ENCODE results near the gene FAM221B.

FAM221B gene

DNA sequence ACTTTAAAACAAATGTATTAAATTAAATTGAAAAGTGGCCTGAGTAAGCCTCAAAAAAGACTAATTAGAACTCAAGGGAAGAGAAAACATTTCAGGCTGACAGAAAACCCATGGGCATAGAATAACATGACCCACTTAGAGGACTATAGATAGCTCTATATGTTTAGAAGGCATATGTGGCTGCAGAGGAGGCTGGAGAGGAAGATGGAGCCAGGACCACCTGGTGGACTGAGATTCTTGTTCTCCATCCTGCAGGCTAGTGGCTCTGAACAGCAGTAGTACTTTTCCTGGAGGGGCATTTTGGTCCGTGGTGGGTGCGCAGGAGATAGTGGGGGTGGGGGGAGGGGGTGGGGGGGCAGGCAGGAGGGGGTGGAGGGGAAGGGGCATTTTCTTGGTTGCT lies 47.5 kb downstream of the FAM221B start:
- Histone ChIP-seq H3K4ac (ENCODE audit: low read depth, low read length) (no peak overlapping the region), H4K5ac (ENCODE audit: low read length) (no peak overlapping the region), H3K79me1 (ENCODE audit: low read length) (no peaks in the 10 kb centered on the region), H3K4me1 (ENCODE audit: control insufficient read depth, low read depth, low read length) (no peaks in the 10 kb centered on the region), H3K79me2 (ENCODE audit: control insufficient read depth, insufficient read depth, low read length) (no peaks in the 10 kb centered on the region), H2BK15ac (replicated peaks; ENCODE audit: low read depth) (no peak overlapping the region), H3K23ac (ENCODE audit: low read length) (no peak overlapping the region), H3K36me3 (ENCODE audit: control insufficient read depth, insufficient read depth, low read length) (no peaks in the 10 kb centered on the region), H3K27me3 (ENCODE audit: insufficient read depth, low read length, poor library complexity) (no peaks in the 10 kb centered on the region), H2BK5ac (ENCODE audit: low read length) (no peak overlapping the region), H3K27ac (ENCODE audit: low read depth, low read length) (no peak overlapping the region), H2BK120ac (ENCODE audit: low read depth, low read length) (no peak overlapping the region), H3K18ac (ENCODE audit: low read length) (no peak overlapping the region), H2AK5ac (ENCODE audit: low read length) (no peak overlapping the region), H3K56ac (ENCODE audit: low read length) (no peak overlapping the region), H3K9ac (ENCODE audit: low read length) (no peak overlapping the region), H4K8ac (ENCODE audit: low read depth, low read length) (no peak overlapping the region), H3K4me2 (ENCODE audit: low read length) (no peak overlapping the region), H3K4me3 (ENCODE audit: low read length) (no peak overlapping the region)
- DNase-seq = no peak
- no CpG with 5 or more reads among the region's 2 CpGs for WGBS (ENCODE audit: extremely low coverage, insufficient coverage, low lambda C conversion rate)

DNA sequence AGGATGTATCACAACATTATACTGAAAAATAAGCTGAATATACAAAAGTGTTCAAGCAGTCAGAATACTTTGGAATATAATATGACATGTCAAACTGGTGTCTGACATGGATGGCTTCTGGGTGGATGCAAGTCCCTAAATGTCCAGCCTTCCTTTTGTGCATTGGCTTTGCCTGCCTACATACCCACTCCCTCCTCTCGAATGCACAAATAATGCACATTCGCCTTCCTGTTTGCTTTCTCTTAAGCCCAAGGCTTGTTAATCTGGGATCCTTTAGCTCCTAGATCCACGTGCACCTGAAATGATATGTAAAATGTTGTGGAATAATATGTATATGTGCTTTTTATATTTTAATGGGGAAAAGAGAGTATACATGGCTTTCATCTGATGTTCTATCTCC lies 50.0 kb downstream of the FAM221B start:
- Histone ChIP-seq H3K4ac (ENCODE audit: low read depth, low read length) (no peak overlapping the region), H4K8ac (ENCODE audit: low read depth, low read length) (no peak overlapping the region), H3K18ac (ENCODE audit: low read length) (no peak overlapping the region), H3K4me3 (ENCODE audit: low read length) (no peak overlapping the region), H3K27ac (ENCODE audit: low read depth, low read length) (no peak overlapping the region), H3K4me1 (ENCODE audit: control insufficient read depth, low read depth, low read length) (peaks cover 3% of the 10 kb centered on the region), H3K79me1 (ENCODE audit: low read length) (no peaks in the 10 kb centered on the region), H3K23ac (ENCODE audit: low read length) (no peak overlapping the region), H3K36me3 (ENCODE audit: control insufficient read depth, insufficient read depth, low read length) (no peaks in the 10 kb centered on the region), H3K9ac (ENCODE audit: low read length) (no peak overlapping the region), H3K27me3 (ENCODE audit: insufficient read depth, low read length, poor library complexity) (no peaks in the 10 kb centered on the region), H2BK5ac (ENCODE audit: low read length) (no peak overlapping the region), H2BK120ac (ENCODE audit: low read depth, low read length) (no peak overlapping the region), H2AK5ac (ENCODE audit: low read length) (no peak overlapping the region), H4K5ac (ENCODE audit: low read length) (no peak overlapping the region), H3K4me2 (ENCODE audit: low read length) (no peak overlapping the region), H2BK15ac (replicated peaks; ENCODE audit: low read depth) (no peak overlapping the region), H3K79me2 (ENCODE audit: control insufficient read depth, insufficient read depth, low read length) (no peaks in the 10 kb centered on the region), H3K56ac (ENCODE audit: low read length) (no peak overlapping the region)
- no CpG with 5 or more reads among the region's 3 CpGs for WGBS (ENCODE audit: extremely low coverage, insufficient coverage, low lambda C conversion rate)
- DNase-seq = no peak

DNA sequence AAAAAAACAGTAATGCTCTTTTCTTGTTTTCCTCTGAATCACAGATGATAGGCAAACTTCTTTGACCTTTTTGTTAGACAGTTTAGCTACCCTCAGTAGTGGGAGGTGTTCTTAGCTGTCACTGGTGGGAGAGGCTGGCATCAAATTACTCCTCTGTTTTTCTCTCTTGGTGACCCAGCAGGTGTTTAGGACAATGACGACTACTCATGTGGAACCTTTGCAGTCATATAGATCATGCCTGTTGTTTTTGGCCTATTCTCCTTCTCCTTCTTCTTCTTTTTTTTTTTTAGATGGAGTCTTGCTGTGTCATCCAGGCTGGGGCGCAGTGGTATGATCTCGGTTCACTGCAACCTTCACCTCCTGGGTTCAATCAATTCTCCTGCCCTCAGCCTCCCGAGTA lies 52.5 kb downstream of the FAM221B start:
- H3K27me3 ChIP-seq (ENCODE audit: insufficient read depth, low read length, poor library complexity) = no peaks in the 10 kb centered on the region
- H4K5ac ChIP-seq (ENCODE audit: low read length) = no peak overlapping the region
- no peak overlapping the region for H3K4ac ChIP-seq (ENCODE audit: low read depth, low read length)
- no peak overlapping the region for H3K23ac ChIP-seq (ENCODE audit: low read length)
- H2BK15ac ChIP-seq (replicated peaks; ENCODE audit: low read depth) = no peak overlapping the region
- H3K27ac ChIP-seq (ENCODE audit: low read depth, low read length) = no peak overlapping the region
- H2BK120ac ChIP-seq (ENCODE audit: low read depth, low read length) = no peak overlapping the region
- no CpG with 5 or more reads among the region's 4 CpGs for WGBS (ENCODE audit: extremely low coverage, insufficient coverage, low lambda C conversion rate)
- DNase-seq = no peak
- no peak overlapping the region for H2AK5ac ChIP-seq (ENCODE audit: low read length)
- no peak overlapping the region for H3K18ac ChIP-seq (ENCODE audit: low read length)
- H3K9ac ChIP-seq (ENCODE audit: low read length) = no peak overlapping the region
- no peak overlapping the region for H3K4me2 ChIP-seq (ENCODE audit: low read length)
- H4K8ac ChIP-seq (ENCODE audit: low read depth, low read length) = no peak overlapping the region
- H3K56ac ChIP-seq (ENCODE audit: low read length) = no peak overlapping the region
- no peaks in the 10 kb centered on the region for H3K79me1 ChIP-seq (ENCODE audit: low read length)
- no peaks in the 10 kb centered on the region for H3K79me2 ChIP-seq (ENCODE audit: control insufficient read depth, insufficient read depth, low read length)
- H3K36me3 ChIP-seq (ENCODE audit: control insufficient read depth, insufficient read depth, low read length) = no peaks in the 10 kb centered on the region
- no peak overlapping the region for H3K4me3 ChIP-seq (ENCODE audit: low read length)
- no peak overlapping the region for H2BK5ac ChIP-seq (ENCODE audit: low read length)
- H3K4me1 ChIP-seq (ENCODE audit: control insufficient read depth, low read depth, low read length) = peaks cover 3% of the 10 kb centered on the region

DNA sequence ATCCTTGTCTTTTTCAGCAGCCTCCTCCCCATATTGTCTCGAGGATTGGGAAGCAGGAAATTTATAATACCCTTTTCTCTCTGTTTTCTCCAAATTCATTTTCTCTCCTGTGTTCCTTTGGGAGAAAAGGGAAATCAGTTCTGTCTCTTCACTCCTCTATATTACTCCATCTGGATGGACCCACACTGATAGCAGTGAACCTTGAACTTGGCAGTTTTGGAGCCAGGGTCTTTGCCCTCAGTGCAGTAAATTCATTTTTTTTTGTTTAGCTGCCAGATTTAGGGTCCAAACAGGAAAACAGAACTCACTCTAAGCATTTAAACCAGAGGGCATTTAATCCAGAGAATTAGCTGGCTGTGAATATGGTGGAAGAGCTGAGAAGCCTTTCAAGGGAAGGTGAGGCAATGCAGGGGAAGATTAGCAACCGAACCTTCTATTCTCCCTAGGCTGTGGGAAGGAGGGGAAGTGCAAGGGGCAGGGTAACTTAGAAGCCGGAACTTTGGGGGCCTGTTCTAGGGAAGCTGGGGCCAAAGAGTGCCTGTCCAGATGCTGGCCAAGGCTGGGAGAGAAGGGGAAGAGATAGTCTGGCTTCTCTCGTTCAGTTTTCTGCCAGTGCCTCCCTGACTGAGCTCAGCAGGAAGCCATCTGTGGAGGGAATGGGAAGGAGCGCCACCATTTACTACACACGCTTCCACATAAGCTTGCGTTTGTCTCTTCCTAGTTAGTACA lies 53.5 kb downstream of the FAM221B start:
- Histone ChIP-seq H3K4me3 (ENCODE audit: low read length) (no peak overlapping the region), H4K5ac (ENCODE audit: low read length) (no peak overlapping the region), H3K4me2 (ENCODE audit: low read length) (no peak overlapping the region), H3K36me3 (ENCODE audit: control insufficient read depth, insufficient read depth, low read length) (no peaks in the 10 kb centered on the region), H3K27ac (ENCODE audit: low read depth, low read length) (no peak overlapping the region), H2AK5ac (ENCODE audit: low read length) (no peak overlapping the region), H3K79me2 (ENCODE audit: control insufficient read depth, insufficient read depth, low read length) (no peaks in the 10 kb centered on the region), H3K56ac (ENCODE audit: low read length) (no peak overlapping the region), H3K27me3 (ENCODE audit: insufficient read depth, low read length, poor library complexity) (no peaks in the 10 kb centered on the region), H2BK120ac (ENCODE audit: low read depth, low read length) (no peak overlapping the region), H2BK5ac (ENCODE audit: low read length) (no peak overlapping the region), H3K18ac (ENCODE audit: low read length) (peak overlapping the region; percentile 44), H3K9ac (ENCODE audit: low read length) (no peak overlapping the region), H4K8ac (ENCODE audit: low read depth, low read length) (no peak overlapping the region), H3K23ac (ENCODE audit: low read length) (no peak overlapping the region), H3K4me1 (ENCODE audit: control insufficient read depth, low read depth, low read length) (peaks cover 3% of the 10 kb centered on the region), H2BK15ac (replicated peaks; ENCODE audit: low read depth) (no peak overlapping the region), H3K4ac (ENCODE audit: low read depth, low read length) (no peak overlapping the region), H3K79me1 (ENCODE audit: low read length) (no peaks in the 10 kb centered on the region)
- no CpG with 5 or more reads among the region's 7 CpGs for WGBS (ENCODE audit: extremely low coverage, insufficient coverage, low lambda C conversion rate)
- DNase-seq = peak; percentile 30

DNA sequence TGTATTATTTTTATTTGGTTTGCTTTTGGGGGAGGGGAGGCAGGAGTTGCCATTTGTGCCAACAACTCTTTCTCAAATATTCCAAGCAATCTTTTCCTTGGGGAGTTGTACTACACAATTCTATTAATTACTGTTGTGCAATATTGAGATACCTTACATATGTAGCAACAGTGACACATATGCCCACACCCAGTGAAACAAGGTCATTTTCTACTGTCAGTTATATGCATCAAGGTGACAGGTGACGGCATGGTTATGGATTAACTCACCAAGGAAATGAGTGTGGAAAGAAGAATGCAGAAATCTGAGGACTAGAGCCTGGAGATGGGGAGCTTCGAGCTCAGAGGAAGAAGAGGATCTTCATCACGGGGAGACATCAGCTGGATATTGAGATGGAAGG lies 56.6 kb downstream of the FAM221B start:
- Histone ChIP-seq H3K4ac (ENCODE audit: low read depth, low read length) (no peak overlapping the region), H4K5ac (ENCODE audit: low read length) (no peak overlapping the region), H3K79me1 (ENCODE audit: low read length) (no peaks in the 10 kb centered on the region), H4K8ac (ENCODE audit: low read depth, low read length) (no peak overlapping the region), H3K27me3 (ENCODE audit: insufficient read depth, low read length, poor library complexity) (no peaks in the 10 kb centered on the region), H2AK5ac (ENCODE audit: low read length) (no peak overlapping the region), H3K36me3 (ENCODE audit: control insufficient read depth, insufficient read depth, low read length) (no peaks in the 10 kb centered on the region), H3K79me2 (ENCODE audit: control insufficient read depth, insufficient read depth, low read length) (no peaks in the 10 kb centered on the region), H3K4me1 (ENCODE audit: control insufficient read depth, low read depth, low read length) (peaks cover 3% of the 10 kb centered on the region), H3K4me2 (ENCODE audit: low read length) (no peak overlapping the region), H3K27ac (ENCODE audit: low read depth, low read length) (no peak overlapping the region), H3K4me3 (ENCODE audit: low read length) (no peak overlapping the region), H2BK120ac (ENCODE audit: low read depth, low read length) (no peak overlapping the region), H3K9ac (ENCODE audit: low read length) (no peak overlapping the region), H2BK15ac (replicated peaks; ENCODE audit: low read depth) (no peak overlapping the region), H3K18ac (ENCODE audit: low read length) (no peak overlapping the region), H3K23ac (ENCODE audit: low read length) (no peak overlapping the region), H3K56ac (ENCODE audit: low read length) (no peak overlapping the region), H2BK5ac (ENCODE audit: low read length) (no peak overlapping the region)
- no CpG with 5 or more reads among the region's 3 CpGs for WGBS (ENCODE audit: extremely low coverage, insufficient coverage, low lambda C conversion rate)
- no peak for DNase-seq

DNA sequence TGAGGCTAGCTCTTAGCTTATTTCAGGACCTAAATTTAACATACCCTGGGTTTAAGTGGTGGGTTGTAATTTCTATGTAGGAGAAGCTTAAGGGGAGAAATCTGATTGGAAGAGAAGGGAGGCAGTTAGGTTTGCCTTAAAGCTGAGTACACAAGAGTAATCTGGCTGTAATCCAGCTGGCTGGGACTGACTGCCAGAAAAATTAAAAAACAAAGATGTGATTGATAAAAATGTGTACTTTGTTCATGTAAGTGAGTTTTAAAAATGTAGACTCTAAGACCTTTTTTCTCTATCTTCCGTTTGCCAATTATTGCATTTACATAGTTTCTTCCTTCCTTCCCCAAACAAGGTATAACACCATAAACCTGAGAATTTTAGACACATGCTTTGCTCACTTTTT lies 57.0 kb downstream of the FAM221B start:
- no peak overlapping the region for H3K9ac ChIP-seq (ENCODE audit: low read length)
- H3K36me3 ChIP-seq (ENCODE audit: control insufficient read depth, insufficient read depth, low read length) = no peaks in the 10 kb centered on the region
- no peak overlapping the region for H2BK5ac ChIP-seq (ENCODE audit: low read length)

More for the DNA sequence above, 57.0 kb downstream of the FAM221B start:
- H4K5ac ChIP-seq (ENCODE audit: low read length) = no peak overlapping the region
- no peak overlapping the region for H3K4me2 ChIP-seq (ENCODE audit: low read length)
- H3K23ac ChIP-seq (ENCODE audit: low read length) = no peak overlapping the region
- no peak overlapping the region for H3K4ac ChIP-seq (ENCODE audit: low read depth, low read length)
- H3K18ac ChIP-seq (ENCODE audit: low read length) = no peak overlapping the region
- H2AK5ac ChIP-seq (ENCODE audit: low read length) = no peak overlapping the region
- no CpG with 5 or more reads among the region's 1 CpG for WGBS (ENCODE audit: extremely low coverage, insufficient coverage, low lambda C conversion rate)
- H3K79me1 ChIP-seq (ENCODE audit: low read length) = no peaks in the 10 kb centered on the region
- H3K79me2 ChIP-seq (ENCODE audit: control insufficient read depth, insufficient read depth, low read length) = no peaks in the 10 kb centered on the region
- H4K8ac ChIP-seq (ENCODE audit: low read depth, low read length) = no peak overlapping the region
- H3K4me1 ChIP-seq (ENCODE audit: control insufficient read depth, low read depth, low read length) = peaks cover 3% of the 10 kb centered on the region
- H2BK15ac ChIP-seq (replicated peaks; ENCODE audit: low read depth) = no peak overlapping the region
- no peak for DNase-seq
- no peak overlapping the region for H2BK120ac ChIP-seq (ENCODE audit: low read depth, low read length)
- no peak overlapping the region for H3K27ac ChIP-seq (ENCODE audit: low read depth, low read length)
- no peaks in the 10 kb centered on the region for H3K27me3 ChIP-seq (ENCODE audit: insufficient read depth, low read length, poor library complexity)
- no peak overlapping the region for H3K56ac ChIP-seq (ENCODE audit: low read length)
- H3K4me3 ChIP-seq (ENCODE audit: low read length) = no peak overlapping the region
